GM23338 (cell line): Measurements from ENCODE around the gene OR1N2. TPM values are rescaled to one million over a fixed set of nuclear protein-coding genes. Genes with fewer than 3 reads are reported as not detected.

Source experiments
- ATAC-seq: fragments of 200-7000 bp; cut with Tn5 transposase; 3 replicates; pipeline ENCODE4 v1.9.1; 2020
- DNase-seq: peaks from one replicate; pipeline ENCODE4 v3.0.0-alpha.2; 2015; ENCODE audit warnings: low spot score
- H2AFZ ChIP-seq: fragments of 200-600 bp; sonication (generic); 2 replicates; pipeline ENCODE4 v1.8.0; 2016; ENCODE audit warnings: antibody characterized with exemption, mild to moderate bottlenecking, moderate library complexity
- H3F3A ChIP-seq: fragments of 200-600 bp; sonication (generic); replicated peaks from 2 replicates; pipeline ENCODE4 v1.8.0; 2017; ENCODE audit warnings: antibody characterized with exemption, mixed run types, low read depth
- H3K27ac ChIP-seq: fragments of 200-600 bp; sonication (generic); 2 replicates; pipeline ENCODE4 v1.6.1; 2016; ENCODE audit warnings: low read depth
- H3K27me3 ChIP-seq: fragments of 200-600 bp; sonication (generic); 2 replicates; pipeline ENCODE4 v1.8.0; 2016; ENCODE audit warnings: mild to moderate bottlenecking, mixed run types, moderate library complexity; ENCODE audit not compliant: insufficient read depth
- H3K36me3 ChIP-seq: fragments of 200-600 bp; sonication (generic); 2 replicates; pipeline ENCODE4 v1.8.0; 2016; ENCODE audit warnings: mild to moderate bottlenecking; ENCODE audit not compliant: insufficient read depth
- H3K4me1 ChIP-seq: fragments of 200-600 bp; sonication (generic); 2 replicates; pipeline ENCODE4 v1.8.0; 2016; ENCODE audit warnings: mild to moderate bottlenecking, moderate library complexity; ENCODE audit not compliant: insufficient read depth
- H3K4me2 ChIP-seq: fragments of 200-600 bp; sonication (generic); 2 replicates; pipeline ENCODE4 v1.7.1; 2017; ENCODE audit warnings: mixed run types
- H3K4me3 ChIP-seq: fragments of 200-600 bp; sonication (generic); 2 replicates; pipeline ENCODE4 v1.6.1; 2016; ENCODE audit warnings: mixed run types
- H3K79me2 ChIP-seq: fragments of 200-600 bp; sonication (generic); replicated peaks from 2 replicates; pipeline ENCODE4 v1.8.0; 2017; ENCODE audit warnings: mild to moderate bottlenecking; ENCODE audit not compliant: insufficient read depth
- H3K9me2 ChIP-seq: fragments of 200-600 bp; sonication (generic); 2 replicates; pipeline ENCODE4 v1.8.0; 2017; ENCODE audit not compliant: insufficient read depth
- H4K20me1 ChIP-seq: fragments of 200-600 bp; sonication (generic); replicated peaks from 2 replicates; pipeline ENCODE4 v1.8.0; 2017; ENCODE audit warnings: mild to moderate bottlenecking; ENCODE audit not compliant: insufficient read depth
- H3K27ac Mint-ChIP-seq: 2 replicates; pipeline ENCODE4 v1.8.0; 2020; ENCODE audit warnings: inconsistent platforms, mild to moderate bottlenecking, moderate library complexity, mixed read lengths
- H3K27me3 Mint-ChIP-seq: 3 replicates; pipeline ENCODE4 v1.8.0; 2022; ENCODE audit warnings: low read depth, mild to moderate bottlenecking, moderate library complexity, mixed read lengths, inconsistent platforms; ENCODE audit not compliant: insufficient read depth, poor library complexity
- H3K36me3 Mint-ChIP-seq: 3 replicates; pipeline ENCODE4 v1.8.0; 2021; ENCODE audit warnings: low read depth, mild to moderate bottlenecking, inconsistent platforms, moderate library complexity, mixed read lengths
- H3K4me1 Mint-ChIP-seq: 3 replicates; pipeline ENCODE4 v1.8.0; 2020; ENCODE audit warnings: mild to moderate bottlenecking, inconsistent platforms, mixed read lengths
- H3K4me3 Mint-ChIP-seq: 3 replicates; pipeline ENCODE4 v1.8.0; 2021; ENCODE audit warnings: moderate library complexity, mild to moderate bottlenecking, inconsistent platforms, mixed read lengths
- H3K9me3 Mint-ChIP-seq: 3 replicates; pipeline ENCODE4 v1.8.0; 2020; ENCODE audit warnings: moderate library complexity, mild to moderate bottlenecking, inconsistent platforms, mixed read lengths
- CREB1 ChIP-seq: fragments of 250-450 bp; sonication (Bioruptor Pico); IDR thresholded peaks from 2 replicates; pipeline ENCODE4 v1.5.0; 2020; ENCODE audit warnings: low read depth, mild to moderate bottlenecking, moderate library complexity
- CTCF ChIP-seq, 2 experiments: fragments of 200-600 bp in 1 of 2; sonication (generic) in 1 of 2; conservative IDR thresholded peaks; 2 replicates each; pipeline versions ENCODE4 v1.5.1 to v1.6.1; 2016 to 2017; ENCODE audit warnings: antibody characterized with exemption in 2 of 2, low read depth in 2 of 2, mild to moderate bottlenecking in 2 of 2, moderate library complexity in 1 of 2
- EZH2 ChIP-seq: fragments of 200-600 bp; sonication (generic); IDR thresholded peaks from one replicate; pipeline ENCODE4 v1.8.0; 2017; ENCODE audit warnings: antibody characterized with exemption, mild to moderate bottlenecking, low read depth; ENCODE audit not compliant: unreplicated experiment
- EZH2phosphoT487 ChIP-seq: fragments of 200-600 bp; sonication (generic); IDR thresholded peaks from one replicate; pipeline ENCODE4 v1.8.1; 2018; ENCODE audit warnings: antibody characterized with exemption; ENCODE audit not compliant: unreplicated experiment
- POLR2AphosphoS5 ChIP-seq: IDR thresholded peaks from 2 replicates; pipeline ENCODE4 v1.6.1; 2016; ENCODE audit warnings: antibody characterized with exemption, low read depth
- REST ChIP-seq: IDR thresholded peaks from one replicate; pipeline ENCODE4 v1.6.1; 2018; ENCODE audit warnings: antibody characterized with exemption; ENCODE audit not compliant: unreplicated experiment
- ZNF331 ChIP-seq: fragments of 250-450 bp; sonication (Bioruptor Pico); IDR thresholded peaks from 2 replicates; pipeline ENCODE4 v1.5.0; 2020; ENCODE audit warnings: low read depth, mild to moderate bottlenecking, moderate library complexity
- ZNF462 ChIP-seq: fragments of 250-450 bp; sonication (Bioruptor Pico); IDR thresholded peaks from 2 replicates; pipeline ENCODE4 v1.5.0; 2020; ENCODE audit warnings: mild to moderate bottlenecking, moderate library complexity
- long read RNA-seq: library from polyadenylated mRNA; unstranded; transcript quantifications from one replicate; pipeline ENCODE4 v2.0.0, GENCODE V29; 2020; ENCODE audit not compliant: unreplicated experiment
- polyA plus RNA-seq: library from polyadenylated mRNA; unstranded; fragments of >200 nt; fragmentation: Nextera tagmentation; extraction: Ambion mirVana; gene quantifications from 2 replicates; pipeline ENCODE4 v1.2.1, GENCODE V29; 2016
- total RNA-seq: library from RNA; depleted of rRNA; stranded (reverse); fragments of >200 nt; shearing (Covaris generic); gene quantifications from 2 replicates; pipeline ENCODE4 v1.2.3, GENCODE V29; 2014; rRNA removed

OR1N2 gene
- total RNA-seq = not detected in 2 replicates
- polyA plus RNA-seq = not detected in 2 replicates
- long read RNA-seq = 0 reads

- Histone ChIP-seq H3K4me1 (no peaks in the 10 kb centered on the region), H3K27ac (no peak within 1 kb of the TSS), H3K4me2 (no peak within 1 kb of the TSS), H4K20me1 (no peaks in the 10 kb centered on the region), H2AFZ (no peak within 1 kb of the TSS), H3K79me2 (no peaks in the 10 kb centered on the region), H3K9me2 (no peaks in the 10 kb centered on the region; the same call in 1 of the 2 replicates), H3K36me3 (no peaks in the 10 kb centered on the region), H3K4me3 (no peak within 1 kb of the TSS), H3F3A (no peaks in the 10 kb centered on the region), H3K27me3 (no peaks in the 10 kb centered on the region)
- TF ChIP-seq CTCF (conservative IDR thresholded peaks at IDR 0.05; ENCODE audit: low read depth in 2 of 2) (no peak), ZNF331 (no peak), POLR2AphosphoS5 (no peak), EZH2 (no peak), ZNF462 (CRISPR knock-in tag) (no peak), REST (no peak), EZH2phosphoT487 (no peak), CREB1 (CRISPR knock-in tag) (no peak)
- H3K36me3 Mint-ChIP-seq = peaks cover 3% of the 10 kb centered on the region; the same call in 2 of the 3 replicates
- peaks cover 75% of the 10 kb centered on the region for H3K9me3 Mint-ChIP-seq
- no peak for DNase-seq
- H3K27ac Mint-ChIP-seq = no peak within 1 kb of the TSS
- no peak within 1 kb of the TSS for H3K4me3 Mint-ChIP-seq
- H3K27me3 Mint-ChIP-seq = peaks cover 4% of the 10 kb centered on the region
- no peaks in the 10 kb centered on the region for H3K4me1 Mint-ChIP-seq
- ATAC-seq = no peak
Observed at GRCh38 chr9:122552812-122553211, at the start of gene OR1N2. TSS of gene OR1N2 (plus strand) at chr9:122553112. CDS start at chr9:122553212, 100 bp downstream.
